T-helper 2 cell treated with Interferon-gamma antibody and Interleukin-4, amounts not matched to agents 100 ng/mL and 5 ng/mL, for 36 hours (primary cell): ENCODE data around the gene UBE2B. TPM values are rescaled to one million over a fixed set of nuclear protein-coding genes. Genes with fewer than 3 reads are reported as not detected.
"Not testable (repeated sequence)": the region's sequence is repeated elsewhere in the genome, so short reads cannot be mapped to it uniquely, and the experiment has no call there.

Experiments used
- intact Hi-C: fragments of 100-400 bp; cut with micrococcal nuclease; formaldehyde crosslinking; loops from one replicate; pipeline ENCODE4 v1.15.1; 2023
- total RNA-seq: library from RNA; stranded (reverse); gene quantifications from 2 replicates; pipeline ENCODE4 v1.2.3, GENCODE V29; 2022

Gene UBE2B
- total RNA-seq, 1 donor from 2014 or later, result 78.3 TPM

- intact Hi-C loops, result no loop called here
Observed at GRCh38 chr5:134397196-134397595, 25.8 kb downstream of the UBE2B start.

GRCh38 chr5:134398609-134399155, 27.3 kb downstream of the UBE2B start:
- intact Hi-C loops, result no loop called here

DNA sequence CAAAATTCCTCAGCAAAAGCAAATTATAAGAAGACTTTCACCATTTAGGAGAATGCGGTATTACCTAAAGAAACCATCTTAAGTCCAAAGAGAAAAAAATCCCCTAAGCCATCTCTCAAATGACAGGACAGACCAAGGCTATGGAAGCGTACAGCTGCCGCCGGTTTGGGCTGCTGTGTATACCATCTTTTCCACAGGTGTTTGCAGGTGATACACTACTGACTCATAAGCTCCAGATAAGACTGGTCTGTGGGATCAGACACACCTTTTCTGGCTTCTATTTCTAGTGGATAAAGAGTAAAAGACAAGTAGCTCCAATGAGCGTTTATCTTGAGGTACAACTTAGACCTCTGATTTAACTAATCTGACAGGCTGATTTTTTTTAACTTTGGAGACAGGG, 32.6 kb downstream of the UBE2B start:
- intact Hi-C loops, result no loop called here

DNA sequence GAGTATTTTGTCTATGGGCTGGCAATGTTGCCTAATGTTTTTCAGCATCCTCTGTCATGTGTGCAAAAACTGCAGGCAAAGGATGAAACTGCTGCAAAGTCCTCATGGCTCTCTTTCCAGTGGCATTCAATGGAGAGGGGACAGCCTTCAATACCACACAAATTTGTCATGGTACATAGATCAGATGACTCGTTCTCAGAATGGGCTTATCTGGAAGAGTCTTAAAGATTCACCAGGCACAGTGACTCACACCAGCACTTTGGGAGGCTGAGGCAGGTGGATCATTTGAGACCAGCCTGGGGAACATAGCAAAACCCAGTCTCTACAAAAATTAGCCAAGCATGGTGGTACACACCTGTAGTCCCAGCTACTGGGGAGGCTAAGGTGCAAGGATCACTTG, 35.0 kb downstream of the UBE2B start:
- intact Hi-C loops, result no loop called here

DNA sequence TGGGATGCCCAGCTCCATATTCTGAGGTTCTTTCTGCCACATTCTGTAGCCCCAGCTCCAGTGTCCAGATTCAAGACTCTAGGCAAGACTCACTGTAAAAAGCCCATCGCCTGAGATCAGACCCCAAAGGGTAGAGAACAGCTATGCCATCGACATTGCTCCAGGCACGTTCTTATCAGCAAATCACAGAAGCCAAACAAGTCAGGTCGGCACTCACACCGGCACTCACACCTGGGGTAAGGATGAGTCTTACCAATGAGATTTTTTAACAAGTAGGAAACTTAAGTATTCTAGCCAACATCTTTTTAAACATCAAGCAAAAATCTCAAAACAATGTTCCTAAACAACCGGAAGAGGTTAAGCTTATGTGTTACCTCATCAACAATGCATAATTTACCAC, 38.0 kb downstream of the UBE2B start:
- intact Hi-C loops, result no loop called here

GRCh38 chr5:134410822-134411221, 39.5 kb downstream of the UBE2B start:
- intact Hi-C loops, result loop anchor here (1.0 to 10.0 kb wide), 6 partner anchors 40 to 346 kb away; partner anchors contain the start of genes CAMLG, DDX46, PPP2CA and UBE2B

GRCh38 chr5:134411228-134411545, 39.8 kb downstream of the UBE2B start:
- intact Hi-C loops, result loop anchor here (1.0 to 10.0 kb wide), 6 partner anchors 40 to 346 kb away; partner anchors contain the start of genes CAMLG, DDX46, PPP2CA and UBE2B

DNA sequence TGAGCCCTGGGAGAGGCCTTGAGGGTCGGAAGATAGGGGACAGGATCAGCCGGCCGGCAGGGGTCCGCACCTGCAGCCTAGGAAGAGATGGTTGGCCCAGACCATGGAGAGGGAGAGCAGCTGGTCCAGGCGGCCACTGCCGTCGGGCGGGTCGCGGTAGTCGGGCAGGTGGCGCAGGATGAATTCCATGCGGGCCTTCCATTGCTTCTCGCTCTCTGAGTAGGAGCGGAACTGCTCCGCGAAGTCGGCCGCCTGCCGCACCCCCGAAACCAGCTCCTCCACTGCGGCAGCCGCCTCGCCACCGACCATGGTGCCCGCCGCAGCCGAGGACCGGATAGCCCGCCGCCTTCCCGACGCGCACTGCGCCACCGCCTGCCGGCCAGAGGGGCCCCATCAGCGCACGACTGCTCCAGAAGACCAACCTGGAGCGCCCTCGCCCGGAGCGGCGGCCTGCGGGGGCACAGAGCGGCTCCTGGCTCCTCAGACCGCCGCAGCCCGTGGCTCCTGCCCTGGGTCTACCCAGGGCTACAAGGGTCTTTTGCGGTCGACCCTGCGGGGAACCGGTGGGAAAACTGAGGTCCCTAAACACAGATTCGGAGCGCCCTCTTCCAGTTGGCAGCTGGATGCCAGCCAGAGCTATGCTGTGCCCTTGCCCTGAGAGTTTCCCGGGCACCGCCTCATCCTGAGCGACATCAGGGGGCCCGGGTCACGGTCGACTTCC, 40.3 kb downstream of the UBE2B start, which contains the start of gene CDKN2AIPNL:
Gene CDKN2AIPNL (minus strand): TSS at position 336 of the 721 bp plus-strand sequence. CDS start 27 bp downstream, at position 309.
- intact Hi-C loops, result loop anchor here (1.0 to 10.0 kb wide), 6 partner anchors 40 to 346 kb away; partner anchors contain the start of genes CAMLG, DDX46, PPP2CA and UBE2B

DNA sequence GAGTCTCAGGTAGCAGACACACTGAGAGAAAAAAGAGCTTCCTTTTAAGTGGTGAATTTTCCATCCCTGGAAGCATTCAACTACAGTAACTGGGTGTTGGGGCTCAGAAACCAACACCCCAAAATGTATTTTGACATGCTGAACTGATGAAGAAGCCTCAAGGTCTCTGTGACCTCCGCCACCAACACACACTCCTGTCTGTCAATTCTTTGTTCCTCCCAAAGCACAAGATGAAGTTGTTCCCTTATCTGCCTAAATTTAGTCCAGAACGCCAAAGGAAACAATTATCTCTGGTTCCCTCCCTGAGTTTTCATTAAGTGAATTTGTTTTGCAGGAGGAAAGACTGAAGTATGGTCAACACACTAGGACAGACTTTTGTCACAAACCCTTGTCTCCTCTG, 41.7 kb downstream of the UBE2B start:
- intact Hi-C loops, result loop anchor here (5.0 to 10.0 kb wide), 2 partner anchors 322 to 344 kb away; partner anchors contain the start of genes CAMLG and DDX46

- intact Hi-C loops, result loop anchor here (10.0 kb wide), 1 partner anchor 317 kb away; the partner anchor contains the start of gene CAMLG
Observed at GRCh38 chr5:134417707-134418106, 46.3 kb downstream of the UBE2B start.

DNA sequence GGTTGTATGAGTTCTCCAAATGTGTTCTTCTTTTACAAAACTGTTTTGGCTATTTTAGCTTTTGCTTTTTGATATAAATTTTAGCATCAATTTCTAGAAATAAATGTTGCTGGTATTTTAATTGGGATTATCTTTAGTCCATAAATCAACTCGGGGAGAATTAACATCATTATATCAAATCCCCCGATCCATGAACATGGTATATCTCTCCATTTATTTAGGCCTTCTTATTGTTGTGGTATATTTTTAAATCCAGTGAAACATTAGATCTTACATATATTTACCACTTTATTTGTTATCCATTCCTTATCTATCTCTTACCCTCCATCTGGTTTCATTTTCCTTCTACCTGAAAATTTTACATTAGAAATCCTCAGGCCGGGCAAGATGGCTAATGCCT, 47.6 kb downstream of the UBE2B start:
- intact Hi-C loops, result loop anchor here (10.0 kb wide), 1 partner anchor 316 kb away; the partner anchor contains the start of gene CAMLG

DNA sequence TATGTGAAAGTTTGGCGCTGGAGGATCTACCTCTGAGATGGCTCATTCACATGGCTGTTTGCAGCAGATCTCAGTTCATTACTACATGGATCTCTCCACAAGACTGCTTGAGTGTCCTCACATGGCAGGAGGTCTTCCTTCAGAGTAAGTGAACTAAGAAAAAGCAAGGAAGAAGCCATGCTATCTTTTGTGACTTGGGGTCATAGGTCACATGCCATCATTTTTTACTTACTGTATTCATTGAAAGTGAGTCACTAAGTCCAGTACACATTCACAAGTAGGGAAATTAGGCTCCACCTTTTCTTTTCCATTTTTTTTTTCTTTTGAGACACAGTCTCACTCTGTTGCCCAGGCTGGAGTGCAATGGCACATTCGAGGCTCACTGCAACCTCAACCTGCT, 49.0 kb downstream of the UBE2B start:
- intact Hi-C loops, result no loop called here

- intact Hi-C loops, result not testable (repeated sequence)
Observed at GRCh38 chr5:134421038-134421437, 49.7 kb downstream of the UBE2B start.

- intact Hi-C loops, result no loop called here
Observed at GRCh38 chr5:134422791-134423365, 51.5 kb downstream of the UBE2B start.

- intact Hi-C loops, result no loop called here
Observed at GRCh38 chr5:134423376-134423775, 52.0 kb downstream of the UBE2B start.

DNA sequence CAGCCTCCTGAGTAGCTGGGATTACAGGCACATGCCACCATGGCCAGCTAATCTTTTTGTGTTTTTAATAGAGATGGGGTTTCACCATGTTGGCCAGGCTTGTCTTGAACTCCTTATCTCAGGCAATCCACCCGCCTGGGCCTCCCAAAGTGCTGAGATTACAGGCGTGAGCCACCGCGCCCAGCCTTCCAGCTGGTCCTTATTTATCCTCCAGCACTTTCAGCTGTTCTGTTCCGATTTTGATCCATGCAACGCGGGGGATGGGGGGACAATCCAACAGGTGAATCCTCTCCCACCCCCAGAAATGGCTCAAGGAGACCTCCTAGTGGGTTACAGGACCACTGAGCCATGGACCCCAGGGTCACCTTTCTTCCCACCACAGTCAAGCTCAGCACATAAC, 55.0 kb downstream of the UBE2B start:
- intact Hi-C loops, result no loop called here

DNA sequence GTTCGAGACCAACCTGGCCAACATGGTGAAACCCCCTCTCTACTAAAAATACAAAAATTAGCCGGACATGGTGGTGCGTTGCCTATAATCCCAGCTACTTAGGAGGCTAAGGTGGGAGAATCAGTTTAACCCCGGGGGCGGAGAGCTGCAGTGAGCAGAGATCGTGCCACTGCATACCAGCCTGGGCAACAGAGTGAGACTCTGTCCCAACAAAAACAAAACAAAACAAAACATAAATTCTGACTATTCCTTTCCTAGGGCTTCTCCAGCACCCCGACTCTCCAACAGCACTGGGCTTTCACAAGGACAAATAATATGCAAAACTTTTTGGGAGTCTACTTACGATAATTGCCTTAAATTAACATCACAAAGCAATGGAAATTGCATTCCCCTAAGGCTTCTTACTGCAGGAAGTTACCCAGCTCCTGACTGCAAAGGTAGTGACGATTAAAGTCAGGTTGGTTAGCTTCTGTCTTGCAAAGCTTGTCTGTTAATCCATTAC, 56.2 kb downstream of the UBE2B start:
- intact Hi-C loops, result no loop called here

- intact Hi-C loops, result no loop called here
Observed at GRCh38 chr5:134430001-134430569, 58.7 kb downstream of the UBE2B start.

DNA sequence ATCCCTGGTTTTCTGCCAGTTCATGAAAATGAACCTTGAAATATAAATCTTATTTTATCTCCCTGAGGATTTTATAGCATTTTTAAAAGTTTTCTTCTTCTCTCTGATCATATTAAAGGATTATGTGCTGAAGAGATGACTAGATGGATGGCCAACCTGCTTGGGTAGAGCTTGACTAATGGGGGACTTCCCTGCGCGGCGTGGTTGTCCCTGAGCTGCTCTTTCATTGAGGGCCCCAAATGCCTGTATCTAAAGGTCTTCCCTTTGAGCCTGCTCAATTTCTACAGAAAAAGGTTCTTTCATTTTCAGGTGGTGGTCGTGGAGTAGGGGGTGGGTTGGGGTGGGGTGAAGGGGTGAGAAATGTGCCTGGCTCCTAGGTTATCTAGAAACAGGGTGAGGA, 60.8 kb downstream of the UBE2B start:
- intact Hi-C loops, result no loop called here

- intact Hi-C loops, result no loop called here
Observed at GRCh38 chr5:134432677-134433359, 61.4 kb downstream of the UBE2B start.

GRCh38 chr5:134435560-134435959, 64.2 kb downstream of the UBE2B start:
- intact Hi-C loops, result no loop called here
